Stimulated activated CD4-positive, alpha-beta T cell treated with anti-CD3 and anti-CD28 coated beads, Interleukin-12 subunit alpha, Interleukin-12 subunit beta, amount 100 ng/mL, for 24 hours (primary cell): Measurements from ENCODE around the gene KYAT1.
"Not testable (repeated sequence)": the region's sequence is repeated elsewhere in the genome, so short reads cannot be mapped to it uniquely, and the experiment has no call there.

Experiments used
- DNase-seq, 2 experiments: peaks; one replicate each; pipeline ENCODE4 v3.0.0-alpha.2; 2020; ENCODE audit warnings: low read depth in 2 of 2

KYAT1 gene

DNA sequence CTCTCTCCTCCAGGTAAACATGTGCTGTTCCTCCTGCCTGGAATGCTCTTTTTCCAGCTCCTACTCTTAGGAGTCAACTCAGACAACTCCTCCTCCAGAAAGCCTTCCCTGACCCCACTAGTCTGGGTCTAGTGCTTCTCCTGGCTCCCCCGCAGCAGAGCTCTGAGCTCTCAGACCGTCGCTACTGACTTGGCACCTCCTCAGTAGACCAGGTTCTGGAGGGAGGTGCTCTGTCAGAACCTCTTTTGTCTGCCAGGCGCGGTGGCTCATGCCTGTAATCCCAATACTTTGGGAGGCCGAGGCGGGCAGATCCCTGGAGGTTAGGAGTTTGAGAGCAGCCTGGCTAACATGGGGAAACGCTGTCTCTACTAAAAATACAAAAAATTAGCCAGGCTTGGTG is 3.6 kb upstream of the KYAT1 start:
- DNase-seq: no peak

DNA sequence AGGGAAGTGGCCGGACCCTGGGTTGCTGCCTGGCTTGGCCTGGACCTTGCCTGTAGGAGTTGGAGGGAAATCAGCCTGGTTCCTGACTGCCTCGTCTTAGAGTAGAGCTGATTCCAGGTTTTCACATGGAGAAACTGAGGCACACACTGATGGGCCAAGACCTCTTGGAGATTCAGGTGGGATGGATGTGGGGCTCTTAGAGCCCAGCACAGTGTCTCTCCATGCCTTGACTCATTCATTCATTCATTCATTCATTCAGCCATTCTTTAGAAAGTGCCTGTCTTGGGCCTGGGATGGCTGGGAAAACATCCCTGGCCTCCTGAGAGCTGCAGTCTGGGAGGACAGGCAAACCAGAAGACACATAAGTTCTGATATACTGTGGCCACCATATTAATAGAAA is 2.4 kb upstream of the KYAT1 start:
- DNase-seq: no peak

DNA sequence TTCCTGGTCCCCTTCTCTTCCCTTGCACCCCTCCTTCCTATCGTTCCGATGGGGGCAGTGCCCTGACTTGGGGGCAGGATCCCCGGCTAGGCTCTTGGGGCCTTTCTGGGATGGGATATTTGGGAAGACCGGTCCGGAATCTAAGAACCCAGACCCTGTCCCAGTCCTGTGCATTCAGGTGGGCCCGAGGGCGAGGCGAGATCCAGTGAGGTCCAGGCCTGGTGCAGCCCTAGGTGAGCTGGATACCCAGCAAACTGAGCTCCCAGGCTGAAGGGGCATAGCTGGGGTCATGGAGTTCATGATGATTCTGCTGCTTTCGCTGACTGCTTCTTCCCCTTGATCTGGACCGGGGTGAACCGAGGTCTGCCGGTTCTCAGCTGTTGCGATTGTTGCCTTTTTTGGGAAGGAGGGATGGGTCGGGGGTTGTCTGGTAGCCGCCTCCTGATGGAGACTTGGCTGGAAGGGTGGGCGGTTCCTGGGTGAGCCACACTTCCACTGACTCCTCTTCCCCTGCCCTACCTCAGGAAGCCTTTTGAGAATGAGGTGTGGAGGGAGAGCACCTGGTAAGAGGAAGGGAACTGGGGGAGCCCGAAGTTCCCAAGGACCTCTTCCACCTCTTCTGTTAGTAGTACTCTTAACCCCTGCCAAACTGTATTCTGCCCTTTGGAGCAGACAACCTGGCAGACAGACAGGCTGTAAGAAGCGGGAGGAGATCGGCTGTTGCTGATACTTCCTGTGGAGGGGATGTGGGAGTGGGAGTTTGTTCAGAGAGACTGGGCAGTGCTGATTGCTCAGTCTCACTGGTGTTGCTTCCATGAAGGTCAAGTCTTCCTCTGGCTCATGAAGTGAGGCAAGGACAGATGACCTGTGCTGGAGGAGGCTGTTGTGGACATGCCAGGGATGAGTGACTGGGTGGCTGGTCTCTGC is 1.2 kb upstream of the KYAT1 start:
- DNase-seq: no peak

DNA sequence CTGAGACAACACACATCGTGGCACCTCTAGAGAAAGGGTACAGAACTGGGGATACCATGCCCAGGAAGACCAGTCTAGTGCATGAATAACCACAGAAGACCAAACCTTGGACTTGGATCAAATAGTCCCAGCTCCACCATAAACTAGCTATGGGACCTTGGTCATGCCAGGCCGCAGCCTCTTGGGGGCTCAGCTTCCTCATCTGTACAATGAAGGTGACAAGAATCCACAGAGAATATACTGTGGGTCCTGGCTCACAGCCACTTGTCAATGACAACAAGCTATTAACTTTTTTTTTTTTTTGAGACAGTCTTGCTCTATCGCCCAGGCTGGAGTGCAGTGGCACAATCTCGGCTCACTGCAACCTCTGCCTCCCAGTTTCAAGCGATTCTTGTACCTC is 3.9 kb downstream of the KYAT1 start:
- no peak for DNase-seq

DNA sequence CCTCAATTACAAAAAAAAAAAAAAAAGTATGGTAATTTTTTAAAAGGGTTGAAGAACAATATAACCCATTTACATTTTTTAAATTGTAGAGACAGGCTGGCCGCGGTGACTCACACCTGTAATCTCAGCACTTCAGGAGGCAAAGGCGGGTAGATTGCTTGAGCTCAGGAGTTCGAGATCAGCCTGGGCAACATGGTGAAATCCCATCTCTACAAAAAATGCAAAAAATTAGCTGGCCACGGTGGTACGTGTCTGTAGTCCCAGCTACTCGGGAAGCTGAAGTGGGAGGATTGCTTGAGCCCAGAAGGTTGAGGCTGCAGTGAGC is 10.8 kb downstream of the KYAT1 start:
- not testable (repeated sequence) for DNase-seq

DNA sequence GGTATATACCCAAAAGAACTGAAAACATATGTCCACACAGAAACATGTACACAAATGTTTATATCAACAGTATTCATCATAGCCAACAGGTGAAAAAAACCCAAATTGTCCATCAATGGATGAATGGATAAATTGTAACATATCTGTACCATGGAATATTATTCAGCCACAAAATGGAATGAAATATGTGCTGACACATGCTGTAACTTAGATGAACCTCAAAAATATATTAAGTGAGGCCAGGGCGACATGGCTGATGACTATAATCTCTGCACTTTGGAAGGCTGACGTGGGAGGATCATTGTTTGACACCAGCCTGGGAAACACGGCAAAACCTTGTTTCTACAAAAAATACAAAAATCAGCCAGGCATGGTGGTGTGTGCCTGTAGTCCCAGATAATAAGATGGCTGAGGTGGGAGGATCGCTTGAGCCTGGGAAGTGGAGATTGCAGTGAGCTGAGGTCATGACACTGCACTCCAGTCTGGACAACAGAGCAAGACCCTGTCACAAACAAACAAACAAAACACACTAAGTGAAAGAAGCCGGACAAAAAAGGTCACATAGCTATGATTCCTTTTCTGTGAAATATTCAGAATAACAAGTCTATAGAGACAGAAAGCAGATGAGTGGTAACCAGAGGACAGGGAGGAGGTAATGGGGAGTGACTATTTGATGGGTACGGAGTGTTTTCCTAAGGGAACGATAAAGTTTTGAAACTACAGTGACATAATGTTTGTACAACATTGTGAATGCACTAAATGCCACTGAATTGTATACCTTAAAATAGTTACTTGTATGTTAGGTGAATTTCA is 11.4 kb downstream of the KYAT1 start:
- DNase-seq: no peak

DNA sequence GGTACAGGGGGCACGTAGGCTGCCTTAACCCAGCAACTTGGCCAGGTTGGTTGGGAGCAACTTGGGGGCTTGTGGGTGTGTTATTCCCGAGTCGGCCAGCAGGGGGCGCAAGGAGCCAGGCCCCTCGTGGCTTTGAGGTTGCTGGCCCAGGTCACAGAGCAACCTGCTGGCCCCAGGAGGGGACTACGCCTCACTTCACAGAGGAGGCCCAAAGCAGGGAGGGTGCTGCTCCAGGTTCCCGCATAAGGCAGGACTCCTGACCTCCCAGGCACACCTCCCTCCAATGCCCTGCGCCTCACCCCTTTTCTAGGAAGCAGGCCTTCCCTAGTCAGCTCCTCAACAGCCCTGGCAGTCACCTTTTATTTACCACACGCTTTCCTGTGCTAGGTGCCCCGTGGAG is 18.1 kb downstream of the KYAT1 start:
- DNase-seq: peak; percentile 70 to 83

DNA sequence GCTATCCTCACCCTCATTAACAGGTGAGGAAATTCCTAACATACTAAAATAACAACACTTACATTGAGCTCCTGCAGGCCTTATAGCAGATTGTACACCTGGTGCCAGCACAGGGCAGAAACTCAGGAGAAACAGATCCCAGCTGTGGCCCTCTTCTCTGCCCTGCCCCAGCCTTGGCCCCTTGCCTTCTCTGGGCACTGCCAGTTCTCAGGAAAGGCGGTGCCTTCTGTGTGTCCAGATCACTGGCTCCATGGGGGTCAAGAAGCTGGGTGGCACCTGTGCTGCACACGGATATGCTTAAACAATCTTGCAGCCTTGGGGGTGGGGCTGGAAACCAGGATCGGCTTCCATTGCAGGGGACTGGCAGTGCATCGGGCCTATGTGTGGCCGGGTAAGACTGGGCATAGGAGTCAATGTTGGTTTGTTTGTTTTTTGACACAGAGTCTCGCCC is 19.3 kb downstream of the KYAT1 start:
- no peak for DNase-seq

DNA sequence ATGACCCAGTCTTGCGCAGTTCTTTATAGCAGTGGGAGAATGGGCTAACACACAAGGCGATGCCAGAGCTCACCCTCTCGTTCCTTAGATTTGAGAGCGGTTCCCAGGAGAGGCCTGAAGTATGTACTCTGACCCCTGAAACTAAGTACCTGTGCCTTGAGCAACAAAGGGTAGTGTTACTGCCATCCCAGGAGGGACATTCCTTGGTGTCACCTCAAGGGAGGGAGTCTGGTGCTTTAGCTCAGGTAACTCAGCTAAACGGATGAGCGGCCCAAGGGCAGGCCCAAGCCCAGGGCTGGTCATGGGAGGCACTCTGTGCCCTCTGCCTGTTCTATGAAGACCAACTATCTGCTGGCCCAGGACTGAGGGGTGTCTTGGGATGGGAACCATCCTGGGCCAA is 20.2 kb downstream of the KYAT1 start:
- DNase-seq: no peak

DNA sequence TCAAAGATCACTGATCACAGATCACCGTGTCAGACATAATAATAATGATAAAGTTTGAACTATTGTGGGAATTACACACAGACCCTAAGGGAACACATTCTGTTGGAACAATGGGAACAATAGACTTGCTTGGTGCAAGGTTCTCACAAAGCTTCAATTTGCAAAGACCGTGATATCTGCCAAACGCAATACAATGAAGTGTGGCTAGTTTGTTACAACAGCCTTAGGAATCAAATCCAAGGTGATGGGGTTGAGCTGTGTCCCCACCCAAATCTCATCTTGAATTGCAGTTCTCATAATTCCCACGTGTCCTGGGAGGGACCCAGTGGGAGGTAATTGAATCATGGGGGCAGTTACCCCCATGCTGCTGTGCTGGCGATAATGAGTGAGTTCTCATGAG is 20.8 kb downstream of the KYAT1 start:
- DNase-seq: no peak

DNA sequence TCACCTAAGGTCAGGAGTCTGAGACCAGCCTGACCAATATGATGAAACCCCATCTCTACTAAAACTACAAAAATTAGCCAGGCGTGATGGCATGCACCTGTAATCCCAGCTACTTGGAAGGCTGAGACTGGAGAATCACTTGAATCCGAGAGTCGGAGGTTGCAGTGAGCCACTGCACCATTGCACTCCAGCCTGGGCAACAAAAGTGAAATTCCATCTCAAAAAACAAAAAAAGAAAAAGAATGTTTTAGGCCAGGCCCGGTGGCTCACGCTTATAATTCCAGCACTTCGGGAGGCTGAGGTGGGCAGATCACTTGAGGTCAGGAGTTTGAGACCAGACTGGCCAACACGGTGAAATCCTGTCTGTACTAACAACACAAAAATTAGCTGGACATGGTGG is 23.3 kb downstream of the KYAT1 start:
- DNase-seq: not testable (repeated sequence)

DNA sequence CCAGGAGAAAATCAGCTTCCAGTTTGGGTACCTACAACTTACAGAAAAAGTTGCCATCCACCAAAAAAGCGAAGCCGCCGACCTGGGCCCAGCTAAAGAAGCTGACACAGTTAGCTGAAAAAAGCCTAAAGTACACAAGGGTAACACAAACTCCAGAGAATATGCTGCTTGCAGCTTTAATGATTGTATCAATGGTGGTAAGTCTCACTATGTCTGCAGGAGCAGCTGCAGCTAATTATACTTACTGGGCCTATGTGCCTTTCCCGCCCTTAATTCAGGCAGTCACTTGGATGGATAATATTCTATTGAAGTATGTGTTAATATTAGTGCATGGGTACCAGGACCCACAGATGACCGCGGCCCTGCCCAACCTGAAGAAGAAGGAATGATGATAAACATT is 27.3 kb downstream of the KYAT1 start:
- DNase-seq: not testable (repeated sequence)

DNA sequence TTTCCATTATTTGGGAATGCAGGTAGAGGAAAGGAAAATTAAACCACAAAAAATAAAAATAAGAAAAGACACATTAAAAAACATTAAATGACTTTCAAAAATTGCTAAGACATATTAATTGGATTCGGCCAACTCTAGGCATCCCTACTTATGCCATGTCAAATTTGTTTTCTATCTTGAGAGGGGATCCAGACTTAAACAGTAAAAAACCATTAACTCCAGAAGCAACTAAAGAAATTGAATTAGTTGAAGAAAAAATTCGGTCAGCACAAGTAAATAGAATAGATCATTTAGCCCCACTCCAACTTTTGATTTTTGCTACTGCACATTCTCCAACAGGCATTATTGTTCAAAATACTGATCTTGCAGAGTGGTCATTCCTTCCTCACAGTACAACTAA is 29.1 kb downstream of the KYAT1 start:
- DNase-seq: not testable (repeated sequence)

DNA sequence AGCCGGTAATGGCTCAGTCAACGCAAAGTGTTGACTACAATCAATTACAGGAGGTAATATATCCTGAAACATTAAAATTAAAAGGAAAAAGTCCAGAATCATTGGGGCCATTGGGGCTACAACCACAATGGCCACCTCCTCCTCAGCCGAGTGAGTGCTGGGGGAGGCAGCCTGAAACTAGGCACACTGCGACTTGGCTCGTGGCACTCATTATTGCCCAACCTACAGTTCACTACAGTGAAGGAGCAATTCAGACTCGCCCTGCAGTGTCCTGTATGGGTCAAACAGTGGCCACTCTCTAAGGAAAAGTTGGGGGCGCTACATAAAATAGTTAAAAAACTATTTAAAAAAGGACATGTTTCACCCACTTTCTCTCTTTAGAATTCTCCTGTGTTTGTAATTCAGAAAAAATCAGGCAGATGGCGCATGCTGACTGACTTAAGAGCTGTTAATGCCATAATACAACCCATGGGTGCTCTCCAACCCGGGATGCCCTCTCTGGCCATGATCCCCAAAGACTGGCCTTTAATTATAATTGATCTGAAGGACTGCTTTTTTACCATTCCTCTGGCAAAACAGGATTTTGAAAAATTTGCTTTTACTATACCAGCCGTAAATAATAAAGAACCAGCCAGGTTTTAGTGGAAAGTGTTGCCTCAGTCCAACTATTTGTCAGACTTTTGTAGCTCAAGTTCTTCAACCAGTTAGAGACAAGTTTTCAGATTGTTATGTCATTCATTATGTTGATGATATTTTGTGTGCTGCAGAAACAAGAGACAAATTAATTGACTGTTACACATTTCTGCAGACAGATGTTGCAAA is 29.8 kb downstream of the KYAT1 start:
- not testable (repeated sequence) for DNase-seq

DNA sequence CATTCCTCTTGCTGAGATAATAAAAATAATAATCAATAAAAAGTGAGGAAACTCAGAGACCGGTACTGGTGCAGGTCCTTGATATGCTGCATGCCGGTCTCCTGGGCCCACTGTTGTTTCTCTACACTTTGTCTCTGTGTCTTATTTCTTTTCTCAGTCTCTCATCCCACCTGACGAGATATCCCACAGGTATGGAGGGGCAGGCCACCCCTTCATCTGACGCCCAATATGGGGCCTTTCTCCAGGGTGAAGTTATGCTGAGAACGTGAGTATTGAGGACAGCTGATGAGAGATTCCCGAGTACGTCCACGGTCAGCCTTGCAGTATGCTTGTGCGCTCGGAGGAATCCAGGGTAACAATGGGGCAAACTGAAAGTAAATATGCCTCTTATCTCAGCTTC is 30.7 kb downstream of the KYAT1 start:
- DNase-seq: not testable (repeated sequence)

DNA sequence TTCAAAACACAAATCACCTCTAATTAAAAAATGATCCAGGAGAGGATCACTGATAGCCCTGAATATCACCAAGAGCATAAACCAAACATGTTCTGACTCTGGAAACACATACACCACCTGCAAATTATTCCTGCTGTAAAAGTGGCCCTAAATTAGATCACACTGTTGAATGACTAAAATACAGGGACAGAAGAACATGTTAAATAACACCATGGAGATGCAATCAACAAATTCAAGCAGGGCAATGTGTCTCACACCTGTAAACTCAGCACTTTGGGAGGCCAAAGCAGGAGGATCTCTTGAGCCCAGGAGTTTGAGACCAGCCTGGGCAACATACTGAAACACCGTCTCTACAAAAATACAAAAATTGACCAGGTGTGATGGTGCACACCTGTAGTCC is 33.9 kb downstream of the KYAT1 start:
- no peak for DNase-seq

DNA sequence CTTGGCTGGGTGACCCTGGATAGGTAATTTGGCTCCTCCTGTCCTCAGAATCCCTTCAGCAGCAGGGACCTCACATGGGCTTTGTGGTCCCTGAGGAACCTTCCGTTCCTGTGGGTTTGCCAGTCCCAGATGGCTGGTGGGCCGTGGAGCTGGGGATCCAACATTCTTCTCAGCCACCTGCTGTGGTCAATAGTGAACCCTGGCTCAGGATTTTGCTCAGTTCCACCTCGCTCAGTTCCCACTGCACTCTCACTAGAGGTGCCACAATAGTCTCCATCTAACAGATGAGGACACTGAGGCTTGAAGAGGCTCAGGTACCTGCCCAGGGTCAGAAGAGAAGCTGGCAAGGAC is 35.1 kb downstream of the KYAT1 start:
- DNase-seq: no peak

DNA sequence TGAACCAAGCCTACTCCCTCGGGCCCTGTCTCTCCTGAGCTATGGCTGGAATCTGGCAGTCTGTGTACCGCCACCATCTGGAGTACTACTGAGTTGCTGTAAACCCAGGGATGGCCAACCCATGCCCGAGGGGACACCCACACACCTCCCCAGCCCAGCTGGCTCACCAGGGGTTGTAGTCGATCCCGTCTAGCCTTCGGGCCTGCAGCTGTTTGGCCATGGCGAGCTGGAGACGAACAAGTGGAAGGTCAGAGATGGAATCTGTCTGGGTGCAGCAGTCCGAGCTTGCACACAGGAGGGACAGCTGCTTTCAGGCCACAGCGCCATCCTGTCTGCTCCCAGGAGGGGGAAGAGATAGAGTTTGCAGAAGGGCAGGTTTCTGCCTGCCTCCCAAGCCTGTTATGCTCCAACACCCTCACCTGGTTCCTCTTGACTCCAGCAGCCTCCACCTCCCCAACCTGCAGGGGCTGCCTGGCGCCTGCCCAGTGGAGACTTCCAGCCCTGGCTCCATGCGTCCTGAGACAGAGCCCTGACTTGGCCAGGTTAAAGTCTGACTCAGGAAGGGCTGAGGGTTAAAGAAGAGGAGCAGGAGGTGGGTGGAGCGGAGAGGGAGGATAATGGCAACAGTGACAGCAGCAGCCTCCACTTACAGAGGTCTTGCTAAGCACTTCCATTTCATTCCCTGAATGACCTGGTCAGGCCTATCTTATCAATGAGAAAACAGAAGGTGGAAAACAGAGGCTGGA is 36.4 kb downstream of the KYAT1 start:
- no peak for DNase-seq

DNA sequence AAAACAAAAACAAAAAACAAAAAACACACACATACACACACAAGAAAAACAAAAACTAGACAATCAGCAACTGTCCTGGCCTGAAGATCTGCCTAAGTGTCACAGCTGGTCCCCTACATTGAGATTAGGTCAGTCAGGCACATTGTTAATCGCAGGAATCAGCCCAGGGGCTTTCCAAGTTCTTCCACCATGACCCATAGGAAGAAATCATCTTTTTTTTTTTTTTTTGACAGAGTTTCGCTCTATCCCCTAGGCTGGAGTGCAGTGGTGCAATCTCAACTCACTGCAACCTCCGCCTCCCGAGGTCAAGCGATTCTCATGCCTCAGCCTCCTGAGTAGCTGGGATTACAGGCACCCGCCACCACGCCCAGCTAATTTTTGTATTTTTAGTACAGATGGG is 38.6 kb downstream of the KYAT1 start:
- DNase-seq: not testable (repeated sequence)

DNA sequence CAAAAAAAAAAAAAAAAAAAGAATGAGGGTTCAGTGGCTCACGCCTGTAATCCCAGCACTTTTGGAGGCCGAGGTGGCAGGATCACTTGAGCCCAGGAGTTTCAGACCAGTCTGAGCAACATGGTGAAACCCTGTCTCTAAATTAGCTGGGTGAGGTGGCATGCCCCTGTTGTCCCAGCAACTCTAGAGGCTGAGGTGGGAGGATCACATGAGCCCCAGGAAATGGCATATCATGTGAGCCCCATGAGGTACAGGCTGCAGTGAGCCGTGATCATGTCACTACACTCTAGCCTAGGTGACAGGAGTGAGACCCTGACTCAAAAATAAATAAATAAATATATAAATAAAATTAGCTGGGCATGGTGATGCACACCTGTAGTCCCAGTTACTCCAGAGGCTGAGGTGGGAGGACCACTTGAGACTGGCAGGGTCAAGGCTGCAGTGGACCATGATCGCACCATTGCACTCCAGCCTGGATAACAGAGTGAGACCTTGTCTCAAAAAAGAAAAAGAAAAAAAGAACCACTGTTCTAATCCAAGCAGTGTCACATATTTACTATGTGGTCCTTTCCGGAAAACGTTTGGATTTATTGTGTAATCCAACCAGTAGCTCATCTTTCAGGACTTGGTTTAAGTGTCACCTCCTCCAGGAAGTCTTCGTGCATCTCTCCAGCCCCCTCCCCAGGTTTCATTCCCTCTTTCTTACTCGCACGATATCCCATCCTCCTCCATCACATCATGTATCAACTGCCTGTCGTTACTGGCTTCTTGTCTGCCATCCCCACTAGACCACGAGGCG is 39.9 kb downstream of the KYAT1 start:
- no peak for DNase-seq

DNA sequence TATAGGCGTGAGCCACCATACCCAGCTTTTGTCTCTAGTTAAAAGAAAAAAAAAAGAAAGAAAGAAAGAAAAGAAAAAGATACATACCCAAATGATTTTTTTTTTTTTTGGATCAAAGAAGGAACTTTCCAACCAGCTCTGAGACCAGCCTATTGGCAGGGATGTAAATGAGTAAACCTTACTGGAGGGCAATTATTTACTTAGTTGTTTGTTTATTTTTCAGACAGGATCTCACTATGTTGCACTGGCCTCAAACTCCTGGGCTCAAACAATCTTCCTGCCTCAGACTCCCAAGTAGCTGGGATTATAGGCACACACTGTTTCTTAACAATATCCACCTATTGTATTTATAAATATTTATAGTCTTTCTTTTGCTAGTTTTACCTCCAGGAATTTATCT is 41.2 kb downstream of the KYAT1 start:
- no peak for DNase-seq
